Lower lobe of right lung (tissue), 2 donors: Measurements from ENCODE around the gene FBXW7. TPM values are rescaled to one million over a fixed set of nuclear protein-coding genes. Genes with fewer than 3 reads are reported as not detected.
"Not testable (repeated sequence)": the region's sequence is repeated elsewhere in the genome, so short reads cannot be mapped to it uniquely, and the experiment has no call there.

Experiments
- ATAC-seq, 2 donors: fragments of 200-7000 bp; cut with Tn5 transposase; one replicate each; pipeline ENCODE4 v1.9.1; 2020 to 2022; ENCODE audit warnings: mild to moderate bottlenecking in 2 of 2, moderate library complexity in 2 of 2
- DNase-seq: peaks from one replicate; pipeline ENCODE4 v3.0.0-alpha.2; 2020
- H3K27ac ChIP-seq: fragments of 200-600 bp; one replicate; pipeline ENCODE4 v1.8.0; 2022
- H3K27me3 ChIP-seq: fragments of 200-600 bp; one replicate; pipeline ENCODE4 v1.8.0; 2022; ENCODE audit warnings: low read depth
- H3K36me3 ChIP-seq: fragments of 200-600 bp; one replicate; pipeline ENCODE4 v1.8.0; 2022; ENCODE audit warnings: mild to moderate bottlenecking
- H3K4me1 ChIP-seq: fragments of 200-600 bp; one replicate; pipeline ENCODE4 v1.8.0; 2022
- H3K4me3 ChIP-seq: fragments of 200-600 bp; one replicate; pipeline ENCODE4 v1.8.0; 2022; ENCODE audit warnings: mild to moderate bottlenecking
- H3K9me3 ChIP-seq: fragments of 200-600 bp; one replicate; pipeline ENCODE4 v1.8.0; 2022
- intact Hi-C: fragments of 100-400 bp; cut with DNase I; formaldehyde crosslinking; loops from one replicate; pipeline ENCODE4 v1.11.0; 2022
- total RNA-seq: library from RNA; stranded (reverse); fragmentation: NEBNext Ultra II Directional; extraction: Animal tissue kit (Norgen Biotek cat#: 25700); gene quantifications from one replicate; pipeline ENCODE4 v1.2.1, GENCODE V29; 2021
- TF ChIP-seq, protein P1 (sequence below): fragments of 200-600 bp; IDR thresholded peaks from one replicate; pipeline ENCODE4 v1.8.0; 2022; ENCODE audit warnings: antibody characterized with exemption, mild to moderate bottlenecking
- donor health status: DM: no; HTN: yes; CAD: no; lungs with severe emphysema.

Gene FBXW7
- total RNA-seq, 1 donor from 2014 or later, result 39.6 TPM

DNA sequence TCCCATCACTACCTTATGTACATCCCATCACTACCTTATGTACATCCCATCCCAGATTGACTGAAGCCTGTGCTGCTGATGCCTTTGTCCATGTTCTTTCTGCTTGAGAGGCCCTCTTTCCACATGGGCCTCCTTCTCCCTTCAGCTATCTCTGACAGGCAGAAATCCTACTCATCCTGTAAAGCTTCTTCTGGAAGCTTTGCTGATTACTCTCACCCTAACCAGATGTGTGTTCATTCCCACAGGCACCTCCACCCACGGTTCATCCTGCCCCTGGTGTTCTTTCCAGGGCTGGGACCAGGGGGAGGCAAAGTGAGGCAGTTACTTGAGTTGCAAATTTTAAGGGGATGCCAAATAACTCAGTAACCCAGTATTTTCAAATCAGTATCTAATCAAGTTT lies 22.5 kb upstream of the FBXW7 start:
- ATAC-seq (no peak), DNase-seq (no peak)
- no peak overlapping the region for H3K4me3 ChIP-seq
- H3K9me3 ChIP-seq, result no peaks in the 10 kb centered on the region
- H3K4me1 ChIP-seq, result no peaks in the 10 kb centered on the region
- intact Hi-C loops, result no loop called here
- H3K27ac ChIP-seq, result no peak overlapping the region
- H3K27me3 ChIP-seq, result no peaks in the 10 kb centered on the region
- TF ChIP-seq, protein P1, sequence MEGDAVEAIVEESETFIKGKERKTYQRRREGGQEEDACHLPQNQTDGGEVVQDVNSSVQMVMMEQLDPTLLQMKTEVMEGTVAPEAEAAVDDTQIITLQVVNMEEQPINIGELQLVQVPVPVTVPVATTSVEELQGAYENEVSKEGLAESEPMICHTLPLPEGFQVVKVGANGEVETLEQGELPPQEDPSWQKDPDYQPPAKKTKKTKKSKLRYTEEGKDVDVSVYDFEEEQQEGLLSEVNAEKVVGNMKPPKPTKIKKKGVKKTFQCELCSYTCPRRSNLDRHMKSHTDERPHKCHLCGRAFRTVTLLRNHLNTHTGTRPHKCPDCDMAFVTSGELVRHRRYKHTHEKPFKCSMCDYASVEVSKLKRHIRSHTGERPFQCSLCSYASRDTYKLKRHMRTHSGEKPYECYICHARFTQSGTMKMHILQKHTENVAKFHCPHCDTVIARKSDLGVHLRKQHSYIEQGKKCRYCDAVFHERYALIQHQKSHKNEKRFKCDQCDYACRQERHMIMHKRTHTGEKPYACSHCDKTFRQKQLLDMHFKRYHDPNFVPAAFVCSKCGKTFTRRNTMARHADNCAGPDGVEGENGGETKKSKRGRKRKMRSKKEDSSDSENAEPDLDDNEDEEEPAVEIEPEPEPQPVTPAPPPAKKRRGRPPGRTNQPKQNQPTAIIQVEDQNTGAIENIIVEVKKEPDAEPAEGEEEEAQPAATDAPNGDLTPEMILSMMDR, result no peak
- no peaks in the 10 kb centered on the region for H3K36me3 ChIP-seq

DNA sequence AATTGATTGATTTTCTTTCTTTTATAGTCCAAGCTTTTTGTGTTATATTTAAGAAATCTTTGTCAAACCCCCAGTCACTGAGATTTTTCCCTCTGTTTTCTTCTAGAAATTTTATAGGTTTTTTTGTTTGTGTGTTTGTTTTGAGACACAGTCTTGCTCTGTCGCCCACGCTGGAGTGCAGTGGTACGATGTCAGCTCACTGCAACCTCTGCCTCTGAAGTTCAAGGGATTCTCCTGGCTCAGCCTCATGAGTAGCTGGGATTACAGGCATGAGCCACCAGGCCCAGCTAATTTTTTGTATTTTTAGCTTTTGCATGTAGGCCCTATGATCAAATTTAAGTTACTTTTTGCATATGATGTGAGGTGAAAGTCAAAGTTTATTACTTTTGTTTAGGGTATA lies 20.9 kb upstream of the FBXW7 start:
- Histone ChIP-seq H3K4me3 (no peak overlapping the region), H3K9me3 (no peaks in the 10 kb centered on the region), H3K27ac (no peak overlapping the region), H3K36me3 (no peaks in the 10 kb centered on the region), H3K27me3 (no peaks in the 10 kb centered on the region), H3K4me1 (no peaks in the 10 kb centered on the region)
- intact Hi-C loops, result no loop called here
- DNase-seq, result no peak
- no peak for ATAC-seq
- TF ChIP-seq, protein P1, result no peak

DNA sequence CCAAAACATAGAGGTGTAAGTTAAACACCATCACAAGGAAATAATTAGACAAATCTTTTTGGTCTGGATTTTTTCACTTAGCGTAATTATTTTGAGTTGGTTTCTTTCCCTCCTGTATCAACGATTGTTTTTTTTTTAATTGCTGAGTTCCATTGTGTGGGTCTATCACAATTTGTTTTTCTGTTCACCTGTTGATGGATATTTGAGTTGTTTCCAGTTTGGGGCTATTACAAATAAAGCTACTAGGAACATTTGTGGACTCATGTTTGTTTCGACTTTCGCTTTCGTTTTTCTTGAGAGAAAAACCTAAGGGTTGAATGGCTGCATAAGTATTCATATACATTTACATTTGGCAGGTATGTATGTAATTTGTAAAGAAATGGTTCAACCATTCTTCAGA lies 20.4 kb upstream of the FBXW7 start:
- H3K4me3 ChIP-seq, result no peak overlapping the region
- no peaks in the 10 kb centered on the region for H3K27me3 ChIP-seq
- H3K4me1 ChIP-seq, result no peaks in the 10 kb centered on the region
- DNase-seq, result no peak
- H3K36me3 ChIP-seq, result no peaks in the 10 kb centered on the region
- intact Hi-C loops, result no loop called here
- H3K9me3 ChIP-seq, result no peaks in the 10 kb centered on the region
- no peak overlapping the region for H3K27ac ChIP-seq
- TF ChIP-seq, protein P1, result no peak
- no peak for ATAC-seq

DNA sequence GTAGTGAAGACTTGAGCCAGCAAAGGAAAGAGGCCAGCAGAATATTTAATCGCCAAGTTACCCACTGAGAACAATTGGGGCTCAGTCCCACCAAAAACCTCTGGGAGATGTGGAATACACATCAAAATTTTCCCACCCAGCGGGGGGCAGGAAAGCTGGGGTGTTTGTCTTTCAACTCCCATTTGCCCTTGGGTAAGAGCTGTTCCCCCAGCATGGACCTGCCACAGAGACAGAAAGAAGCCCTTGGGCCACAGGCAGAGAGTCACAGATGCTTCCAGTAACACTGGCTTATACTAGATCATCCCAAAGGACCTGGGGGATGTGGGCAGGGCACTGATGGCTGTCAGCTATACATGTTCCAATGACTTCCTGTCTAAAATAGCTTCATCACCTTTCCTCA lies 18.9 kb upstream of the FBXW7 start:
- intact Hi-C loops, result no loop called here
- H3K27me3 ChIP-seq, result no peaks in the 10 kb centered on the region
- H3K9me3 ChIP-seq, result no peaks in the 10 kb centered on the region
- TF ChIP-seq, protein P1, result no peak
- no peak overlapping the region for H3K27ac ChIP-seq
- H3K4me3 ChIP-seq, result no peak overlapping the region
- DNase-seq (no peak), ATAC-seq (no peak)
- no peaks in the 10 kb centered on the region for H3K36me3 ChIP-seq
- H3K4me1 ChIP-seq, result no peaks in the 10 kb centered on the region

DNA sequence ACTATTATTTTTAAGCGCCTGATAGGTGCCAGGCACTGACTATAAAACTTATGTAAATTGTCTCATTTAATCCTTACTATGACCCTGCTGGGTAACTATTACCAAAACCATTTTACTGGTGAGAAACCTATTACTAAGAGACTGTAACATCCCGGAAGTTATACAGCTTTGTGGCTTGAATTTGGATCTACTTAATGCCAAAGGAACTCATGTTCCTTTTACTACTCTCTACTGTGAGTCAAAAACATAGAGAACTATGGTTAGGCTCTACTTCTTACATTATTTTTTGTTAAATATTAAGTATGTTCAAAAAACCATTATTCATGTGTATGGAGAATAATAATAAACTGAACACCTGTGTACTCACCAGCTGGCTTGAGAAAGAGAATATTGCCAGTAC lies 14.8 kb upstream of the FBXW7 start:
- DNase-seq, intact Hi-C loops, H3K27me3 ChIP-seq, H3K4me1 ChIP-seq, H3K36me3 ChIP-seq, H3K9me3 ChIP-seq, ATAC-seq, H3K27ac ChIP-seq, H3K4me3 ChIP-seq: not testable (repeated sequence)

DNA sequence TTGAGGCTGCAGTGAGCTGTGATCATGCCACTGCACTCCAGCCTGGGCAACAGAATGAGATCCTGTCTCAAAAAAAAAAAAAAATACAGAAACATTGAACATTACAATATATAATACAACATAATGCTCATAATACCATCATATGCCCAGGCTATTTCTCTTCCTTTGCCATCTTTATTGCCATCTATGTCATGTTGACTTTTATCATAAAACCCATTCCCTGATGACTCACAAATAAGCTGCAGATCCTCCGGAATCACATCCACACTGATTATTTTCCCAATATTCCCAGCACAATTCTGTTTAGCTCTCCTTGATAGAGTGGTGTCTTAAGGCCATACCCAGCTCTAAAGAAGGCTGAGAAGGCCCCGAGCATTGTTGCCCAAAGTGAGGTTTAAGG lies 9.2 kb upstream of the FBXW7 start:
- H3K4me3 ChIP-seq, result no peak overlapping the region
- TF ChIP-seq, protein P1, result no peak
- ATAC-seq, result no peak
- DNase-seq, result no peak
- H3K27ac ChIP-seq, result no peak overlapping the region
- H3K27me3 ChIP-seq, result no peaks in the 10 kb centered on the region
- no peaks in the 10 kb centered on the region for H3K36me3 ChIP-seq
- no peaks in the 10 kb centered on the region for H3K9me3 ChIP-seq
- no peaks in the 10 kb centered on the region for H3K4me1 ChIP-seq
- intact Hi-C loops, result no loop called here

DNA sequence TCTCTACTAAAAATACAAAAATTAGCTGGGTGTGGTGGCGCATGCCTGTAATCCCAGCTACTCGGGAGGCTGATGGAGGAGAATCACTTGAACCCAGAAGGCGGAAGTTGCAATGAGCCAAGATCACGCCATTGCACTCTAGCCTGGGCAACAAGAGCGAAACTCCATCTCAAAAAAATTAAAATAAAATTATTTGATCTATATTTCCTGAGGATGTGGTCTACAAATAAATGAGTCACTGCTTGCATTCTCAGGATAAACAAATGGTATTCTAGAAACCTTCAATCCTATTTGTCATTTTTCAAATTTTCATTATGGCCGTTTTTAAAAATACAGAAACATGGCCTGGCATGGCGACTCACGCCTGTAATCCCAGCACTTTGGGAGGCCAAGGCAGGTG lies 8.6 kb upstream of the FBXW7 start:
- intact Hi-C loops, H3K27me3 ChIP-seq, H3K27ac ChIP-seq, H3K36me3 ChIP-seq, H3K4me3 ChIP-seq, H3K9me3 ChIP-seq, ATAC-seq, H3K4me1 ChIP-seq, DNase-seq: not testable (repeated sequence)
